Ectodermal cell (in vitro differentiated cells): ENCODE results near the gene LRP11.

ENCODE experiments used
- H3K27ac ChIP-seq: 2 replicates; pipeline ENCODE4 v1.7.0; 2013; ENCODE audit warnings: mild to moderate bottlenecking, low read depth, low read length; ENCODE audit not compliant: insufficient read depth, poor library complexity, severe bottlenecking
- H3K27me3 ChIP-seq: 2 replicates; pipeline ENCODE4 v1.7.0; 2013; ENCODE audit warnings: mild to moderate bottlenecking, low read length; ENCODE audit not compliant: insufficient read depth, control insufficient read depth, poor library complexity, severe bottlenecking
- H3K36me3 ChIP-seq: one replicate; pipeline ENCODE4 v1.7.0; 2013; ENCODE audit warnings: low read length; ENCODE audit not compliant: control insufficient read depth, insufficient read depth
- H3K4me1 ChIP-seq: one replicate; pipeline ENCODE4 v1.7.0; 2013; ENCODE audit warnings: low read length; ENCODE audit not compliant: control insufficient read depth, insufficient read depth
- H3K4me3 ChIP-seq: 2 replicates; pipeline ENCODE4 v1.7.0; 2013; ENCODE audit warnings: low read depth, low read length, control low read depth; ENCODE audit not compliant: insufficient read depth
- H3K9me3 ChIP-seq: 2 replicates; pipeline ENCODE4 v1.7.0; 2013; ENCODE audit warnings: mild to moderate bottlenecking, low read length, moderate library complexity; ENCODE audit not compliant: control insufficient read depth
- WGBS, 2 experiments: methylation state at CpG; one replicate each; pipeline ENCODE4 v1.1.7; 2013; ENCODE audit warnings: missing lambda C conversion rate in 2 of 2; 5-methylcytosine and 5-hydroxymethylcytosine counted together

Gene LRP11

DNA sequence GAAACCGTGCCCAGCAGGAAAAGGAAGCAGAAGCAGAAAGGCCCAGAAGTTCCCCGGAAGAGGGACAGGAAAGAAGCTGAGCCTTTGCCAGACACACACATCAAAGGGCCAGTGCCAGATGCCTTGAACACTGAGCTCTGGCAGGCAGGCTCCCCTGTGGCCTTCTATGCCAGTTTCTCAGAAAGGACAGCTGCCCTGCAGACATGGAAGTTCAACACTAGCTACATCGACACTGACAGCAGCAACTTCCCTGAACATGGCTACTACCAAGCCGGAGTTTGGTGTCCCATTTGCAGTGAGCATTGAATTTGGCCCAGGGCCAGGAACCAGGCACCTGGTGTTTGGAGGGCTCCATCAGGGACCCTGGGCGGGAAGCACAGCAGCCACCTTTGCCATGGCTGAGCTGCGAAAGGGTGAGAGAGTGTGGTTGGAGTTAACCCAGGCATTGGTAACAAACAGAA is 41.8 kb upstream of the LRP11 start:
- Histone ChIP-seq H3K9me3 (peaks cover 4% of the 10 kb centered on the region), H3K27ac (no peak overlapping the region), H3K27me3 (no peaks in the 10 kb centered on the region), H3K36me3 (no peaks in the 10 kb centered on the region), H3K4me1 (no peaks in the 10 kb centered on the region), H3K4me3 (no peak overlapping the region)
- WGBS, 2 experiments, result 88 to 89% methylated on average over 6 of the region's 6 CpGs

GRCh38 chr6:149905371-149905910 is 41.3 kb upstream of the LRP11 start:
- H3K4me3 ChIP-seq, result no peak overlapping the region
- no peak overlapping the region for H3K27ac ChIP-seq
- 93% methylated on average over 18 of the region's 18 CpGs for WGBS, 2 experiments
- H3K9me3 ChIP-seq, result peaks cover 4% of the 10 kb centered on the region
- H3K36me3 ChIP-seq, result no peaks in the 10 kb centered on the region
- H3K27me3 ChIP-seq, result no peaks in the 10 kb centered on the region
- no peaks in the 10 kb centered on the region for H3K4me1 ChIP-seq

- Histone ChIP-seq H3K4me1 (no peaks in the 10 kb centered on the region), H3K36me3 (no peaks in the 10 kb centered on the region), H3K4me3 (no peak overlapping the region), H3K9me3 (peaks cover 4% of the 10 kb centered on the region), H3K27ac (no peak overlapping the region), H3K27me3 (no peaks in the 10 kb centered on the region)
- 92 to 93% methylated on average over 13 of the region's 13 CpGs for WGBS, 2 experiments
These were observed 40.7 kb upstream of the LRP11 start for GRCh38 chr6:149904661-149905370.

GRCh38 chr6:149903938-149904611 is 39.9 kb upstream of the LRP11 start:
- Histone ChIP-seq H3K4me3 (no peak overlapping the region), H3K27me3 (no peaks in the 10 kb centered on the region), H3K36me3 (no peaks in the 10 kb centered on the region), H3K4me1 (no peaks in the 10 kb centered on the region), H3K9me3 (peaks cover 4% of the 10 kb centered on the region), H3K27ac (no peak overlapping the region)
- 72 to 75% methylated on average over 5 of the region's 5 CpGs for WGBS, 2 experiments

GRCh38 chr6:149901444-149902140 is 37.4 kb upstream of the LRP11 start:
- Histone ChIP-seq H3K27ac (no peak overlapping the region), H3K27me3 (no peaks in the 10 kb centered on the region), H3K4me3 (no peak overlapping the region), H3K36me3 (no peaks in the 10 kb centered on the region), H3K4me1 (no peaks in the 10 kb centered on the region), H3K9me3 (no peaks in the 10 kb centered on the region)
- 86 to 91% methylated on average over 6 of the region's 6 CpGs for WGBS, 2 experiments

- no peak overlapping the region for H3K27ac ChIP-seq
- H3K27me3 ChIP-seq, result no peaks in the 10 kb centered on the region
- no peak overlapping the region for H3K4me3 ChIP-seq
- H3K36me3 ChIP-seq, result no peaks in the 10 kb centered on the region
- H3K9me3 ChIP-seq, result no peaks in the 10 kb centered on the region
- no peaks in the 10 kb centered on the region for H3K4me1 ChIP-seq
- 89 to 93% methylated on average over 11 of the region's 11 CpGs for WGBS, 2 experiments
These were observed 36.7 kb upstream of the LRP11 start for GRCh38 chr6:149900620-149901443.

- 83 to 86% methylated on average over 7 of the region's 7 CpGs for WGBS, 2 experiments
- H3K9me3 ChIP-seq, result no peaks in the 10 kb centered on the region
- no peaks in the 10 kb centered on the region for H3K36me3 ChIP-seq
- no peak overlapping the region for H3K27ac ChIP-seq
- no peaks in the 10 kb centered on the region for H3K27me3 ChIP-seq
- H3K4me3 ChIP-seq, result no peak overlapping the region
- H3K4me1 ChIP-seq, result no peaks in the 10 kb centered on the region
These were observed 35.9 kb upstream of the LRP11 start for GRCh38 chr6:149899926-149900619.

DNA sequence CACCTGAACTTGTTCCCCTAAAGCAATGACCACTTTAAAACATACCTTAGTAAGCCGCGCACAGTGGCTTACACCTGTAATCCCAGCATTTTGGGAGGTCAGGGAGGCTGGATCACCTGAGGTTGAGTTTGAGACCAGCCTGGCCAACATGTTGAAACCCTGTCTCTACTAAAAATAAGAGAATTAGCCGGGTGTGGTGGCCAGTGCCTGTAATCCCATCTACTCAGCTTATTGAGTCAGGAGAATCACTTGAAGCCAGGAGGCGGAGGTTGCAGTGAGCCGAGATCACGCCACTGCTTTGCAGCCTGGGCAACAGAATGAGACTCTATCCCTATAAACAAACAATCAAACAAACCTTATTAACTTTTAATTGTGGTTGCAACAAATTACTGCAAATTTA is 35.3 kb upstream of the LRP11 start:
- Histone ChIP-seq H3K4me3 (no peak overlapping the region), H3K4me1 (no peaks in the 10 kb centered on the region), H3K27ac (no peak overlapping the region), H3K36me3 (no peaks in the 10 kb centered on the region), H3K9me3 (no peaks in the 10 kb centered on the region), H3K27me3 (no peaks in the 10 kb centered on the region)
- 90 to 91% methylated on average over 6 of the region's 6 CpGs for WGBS, 2 experiments

GRCh38 chr6:149898966-149899365 is 34.8 kb upstream of the LRP11 start:
- H3K27ac ChIP-seq, result no peak overlapping the region
- H3K4me3 ChIP-seq, result no peak overlapping the region
- H3K36me3 ChIP-seq, result no peaks in the 10 kb centered on the region
- no peaks in the 10 kb centered on the region for H3K4me1 ChIP-seq
- H3K9me3 ChIP-seq, result no peaks in the 10 kb centered on the region
- H3K27me3 ChIP-seq, result no peaks in the 10 kb centered on the region
- WGBS, 2 experiments, result 93 to 95% methylated on average over 9 of the region's 9 CpGs
